GM23248 (cell line): ENCODE measurements around the gene SDHAF1.

Source experiments
- EZH2 ChIP-seq: fragments of 200-600 bp; sonication (generic); IDR thresholded peaks from 2 replicates; pipeline ENCODE4 v1.6.1; 2018; ENCODE audit warnings: antibody characterized with exemption, mild to moderate bottlenecking; ENCODE audit not compliant: insufficient read depth, poor library complexity, severe bottlenecking
- EZH2phosphoT487 ChIP-seq: fragments of 200-600 bp; sonication (generic); IDR thresholded peaks from 2 replicates; pipeline ENCODE4 v1.6.1; 2018; ENCODE audit warnings: antibody characterized with exemption, moderate library complexity, mild to moderate bottlenecking, low read depth; ENCODE audit not compliant: insufficient read depth

GRCh38 chr19:36013280-36014011, 18.5 kb downstream of the SDHAF1 start:
- TF ChIP-seq EZH2phosphoT487 (no peak), EZH2 (no peak)
